DMS153 treated with DMSO at 0.1 percent for 48 hours (cell line): ENCODE data around the gene GP1BB.
"Not testable (repeated sequence)": the region's sequence is repeated elsewhere in the genome, so short reads cannot be mapped to it uniquely, and the experiment has no call there.

Experiments
- DNase-seq: peaks from one replicate; lab custom pipeline; 2025; ENCODE audit not compliant: unreplicated experiment; lab: John Stamatoyannopoulos, UW

GP1BB gene

DNA sequence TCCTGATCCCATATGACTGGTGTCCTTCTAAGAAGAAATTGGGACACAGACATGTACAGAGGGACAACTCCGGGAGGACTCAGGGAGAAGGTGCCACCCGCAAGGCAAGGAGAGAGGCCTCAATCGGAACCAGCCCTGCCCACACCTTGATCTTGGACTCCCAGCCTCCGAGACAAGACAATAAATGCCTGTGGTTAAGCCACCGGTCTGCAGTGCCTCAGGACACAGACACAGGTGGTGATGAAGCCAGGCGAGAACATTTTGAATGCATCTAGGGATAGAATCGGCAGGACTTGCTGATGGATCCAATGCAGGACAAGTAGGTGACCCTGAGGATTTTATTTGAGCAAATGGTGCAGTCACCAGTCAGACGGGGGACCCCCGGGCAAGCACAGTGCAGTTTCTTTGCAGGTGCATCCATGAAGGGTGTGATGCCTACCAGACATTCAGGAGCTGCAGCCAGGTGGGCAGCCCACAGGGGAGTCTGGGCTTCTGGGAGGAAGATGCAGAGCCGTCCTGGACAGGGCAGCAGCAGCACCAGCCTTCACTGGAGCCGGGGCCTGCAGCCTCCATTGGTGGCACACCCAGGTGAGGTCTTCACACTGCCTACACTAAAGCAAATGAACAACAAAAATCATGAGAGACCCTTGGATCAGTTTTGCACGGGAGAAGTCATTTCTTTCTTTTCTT is 29.2 kb upstream of the GP1BB start:
- DNase-seq: no peak

DNA sequence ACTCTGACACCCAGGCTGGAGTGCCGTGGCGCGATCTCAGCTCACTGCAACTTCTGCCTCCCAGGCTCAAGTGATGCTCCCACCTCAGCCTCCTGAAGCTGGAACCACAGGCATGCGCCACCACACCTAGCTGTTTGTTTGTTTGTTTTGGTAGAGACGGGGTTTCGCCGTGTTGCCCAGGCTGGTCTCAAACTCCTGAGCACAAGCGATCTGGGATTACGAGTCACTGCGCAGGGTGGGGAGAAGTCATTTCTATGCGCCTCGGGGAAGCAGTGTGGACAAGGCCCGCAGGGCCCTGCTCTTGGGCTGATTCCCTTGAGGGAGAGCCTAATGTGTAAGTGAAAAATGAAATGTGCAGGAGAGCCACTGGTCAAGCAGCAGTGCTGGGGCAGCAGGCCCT is 28.6 kb upstream of the GP1BB start:
- DNase-seq: no peak

GRCh38 chr22:19696504-19697276 is 26.6 kb upstream of the GP1BB start:
- no peak for DNase-seq

- not testable (repeated sequence) for DNase-seq
Measured at GRCh38 chr22:19697871-19698270, 25.5 kb upstream of the GP1BB start.

- no peak for DNase-seq
Measured at GRCh38 chr22:19700790-19701419, 22.4 kb upstream of the GP1BB start.

GRCh38 chr22:19701420-19702145 is 21.8 kb upstream of the GP1BB start:
- DNase-seq: no peak

DNA sequence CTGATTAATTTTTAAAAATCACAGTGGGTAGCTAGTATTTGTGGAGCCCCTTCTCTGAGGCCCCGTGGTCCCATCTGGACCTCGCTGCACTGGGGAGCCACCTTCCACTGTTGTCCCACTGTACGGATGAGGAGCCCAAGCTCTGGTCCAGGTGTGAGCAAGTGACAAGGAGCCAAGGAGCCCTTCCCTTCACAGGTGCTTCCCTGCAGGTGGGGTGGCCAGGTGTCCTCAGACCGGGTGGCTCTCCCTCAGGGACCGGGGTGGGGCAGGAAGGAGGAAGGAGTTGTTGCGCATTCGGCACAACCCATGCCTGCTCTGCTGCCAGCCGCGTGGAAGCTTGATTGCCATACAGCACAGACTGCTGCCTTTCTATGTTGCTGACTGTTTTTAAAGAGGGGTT is 19.5 kb upstream of the GP1BB start:
- no peak for DNase-seq

- DNase-seq: no peak
Measured at GRCh38 chr22:19704355-19705015, 18.9 kb upstream of the GP1BB start.

- no peak for DNase-seq
Measured at GRCh38 chr22:19705181-19705934, 18.0 kb upstream of the GP1BB start.

DNA sequence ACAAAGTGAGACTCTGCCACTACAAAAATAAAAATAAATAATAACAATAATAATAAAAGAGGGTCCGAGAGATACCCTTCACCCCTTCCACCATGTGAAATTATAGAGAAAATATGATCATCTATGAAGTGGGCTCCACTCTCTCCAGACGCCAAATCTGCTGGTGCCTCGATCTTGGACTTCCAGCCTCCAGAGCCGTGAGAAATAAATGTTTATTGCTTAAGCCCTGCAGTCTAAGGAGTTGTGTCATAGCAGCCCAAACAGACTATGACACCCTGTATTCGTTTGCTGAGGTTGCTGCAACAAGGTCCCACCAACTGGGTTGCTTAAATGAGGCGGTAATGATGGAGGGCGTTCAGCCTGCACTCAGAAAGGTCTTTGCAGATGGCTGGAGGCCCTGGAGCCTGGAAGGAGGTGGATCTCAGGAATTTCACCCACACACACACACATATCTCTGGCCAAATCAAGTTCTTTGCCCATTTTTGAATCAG is 16.6 kb upstream of the GP1BB start:
- no peak for DNase-seq

DNA sequence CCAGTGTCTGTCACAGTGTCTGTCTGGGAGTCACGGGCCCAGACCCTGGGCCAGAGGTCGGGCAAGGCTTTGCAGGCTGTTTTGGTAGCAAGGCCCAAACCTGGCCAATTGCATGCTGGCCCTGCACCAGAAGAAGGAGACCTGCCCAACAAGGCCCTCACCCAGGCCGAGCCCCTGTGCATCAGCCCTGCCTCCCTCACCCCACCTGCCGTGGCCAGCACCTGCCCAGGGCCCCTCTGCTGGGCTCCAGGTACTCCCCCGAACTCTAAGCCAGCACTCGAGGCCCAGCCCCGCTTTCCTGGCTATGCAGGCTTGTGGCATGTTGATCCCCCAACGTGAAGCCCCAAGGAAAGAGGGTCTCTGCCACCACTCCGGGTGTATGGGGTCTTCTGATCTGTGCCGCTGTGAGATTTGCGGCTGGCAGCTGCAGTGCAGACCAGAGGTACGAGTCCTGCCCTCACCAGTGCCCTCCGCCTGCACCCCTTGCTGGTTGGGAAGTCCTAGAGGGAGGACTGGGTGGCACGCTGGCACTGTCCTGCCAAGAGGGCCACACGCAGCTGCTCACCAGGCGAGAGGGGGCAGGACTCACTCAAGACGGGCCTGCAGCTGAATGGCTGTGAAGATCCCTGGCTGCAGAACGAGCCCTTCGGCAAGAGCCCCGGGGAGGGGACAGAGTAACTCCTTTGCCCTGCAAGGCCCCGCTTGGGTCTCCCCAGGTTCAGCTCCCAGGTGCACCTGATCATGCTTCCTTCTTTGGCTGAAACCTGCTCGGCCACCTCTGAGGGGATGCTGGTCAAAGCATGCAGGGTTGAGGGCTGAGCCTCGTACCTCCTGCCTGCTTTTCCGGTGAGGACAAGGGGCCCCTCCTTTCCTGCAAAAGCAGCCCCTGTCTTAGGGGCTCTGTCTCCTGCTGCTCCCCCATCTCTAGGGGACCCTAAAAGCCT is 15.7 kb upstream of the GP1BB start:
- no peak for DNase-seq

DNA sequence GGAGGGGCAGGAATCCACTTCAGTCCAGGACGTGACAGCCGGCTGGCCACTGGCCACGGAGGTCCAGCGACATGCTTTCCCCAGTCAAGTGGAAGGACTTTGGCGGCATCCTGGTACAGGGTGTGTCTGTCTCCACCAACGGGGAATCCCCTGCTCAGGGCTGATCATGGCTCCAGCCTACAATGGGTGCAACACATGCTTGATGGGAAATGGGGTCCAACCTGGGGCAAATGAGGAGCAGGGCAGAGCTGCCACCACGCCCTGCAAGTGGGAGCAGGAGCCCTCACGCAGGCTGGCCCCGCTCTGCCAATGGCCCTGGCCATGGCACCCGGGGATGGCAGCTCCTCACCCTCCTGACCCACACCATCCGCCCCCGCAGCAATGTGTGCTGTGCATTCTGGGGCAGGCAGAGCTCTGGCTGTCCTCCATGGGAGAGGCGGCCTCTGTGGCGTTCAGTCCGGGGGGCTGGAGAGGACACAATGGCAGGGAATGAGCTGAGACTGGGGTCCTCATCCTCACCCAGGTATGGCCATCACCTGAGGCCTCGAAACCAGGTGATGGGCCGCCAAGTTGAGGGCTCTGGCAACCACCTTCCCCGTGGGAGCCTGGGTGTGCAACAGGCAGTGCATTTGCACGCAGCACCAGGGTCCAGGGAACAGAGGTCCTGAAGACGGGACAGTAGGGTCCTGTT is 14.9 kb upstream of the GP1BB start:
- no peak for DNase-seq

- no peak for DNase-seq
Measured at GRCh38 chr22:19709063-19709769, 14.1 kb upstream of the GP1BB start.

- no peak for DNase-seq
Measured at GRCh38 chr22:19710020-19710768, 13.1 kb upstream of the GP1BB start.

DNA sequence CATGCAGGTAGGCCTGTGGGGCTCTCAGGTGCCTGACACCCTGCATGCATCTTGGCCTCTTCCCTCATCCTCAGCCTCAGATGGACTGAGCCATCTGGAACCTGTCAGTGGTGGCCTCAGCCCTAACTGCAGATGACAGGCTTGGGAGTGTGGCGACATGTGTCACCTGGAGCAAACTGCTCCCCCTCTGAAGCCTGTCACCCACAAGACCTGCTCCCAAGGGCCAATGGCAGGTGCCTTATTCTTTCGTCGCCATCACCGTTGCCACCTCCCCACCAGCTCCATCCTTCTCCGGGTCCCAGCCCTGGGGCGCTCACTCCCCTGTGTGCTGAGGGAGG is 12.6 kb upstream of the GP1BB start:
- no peak for DNase-seq

DNA sequence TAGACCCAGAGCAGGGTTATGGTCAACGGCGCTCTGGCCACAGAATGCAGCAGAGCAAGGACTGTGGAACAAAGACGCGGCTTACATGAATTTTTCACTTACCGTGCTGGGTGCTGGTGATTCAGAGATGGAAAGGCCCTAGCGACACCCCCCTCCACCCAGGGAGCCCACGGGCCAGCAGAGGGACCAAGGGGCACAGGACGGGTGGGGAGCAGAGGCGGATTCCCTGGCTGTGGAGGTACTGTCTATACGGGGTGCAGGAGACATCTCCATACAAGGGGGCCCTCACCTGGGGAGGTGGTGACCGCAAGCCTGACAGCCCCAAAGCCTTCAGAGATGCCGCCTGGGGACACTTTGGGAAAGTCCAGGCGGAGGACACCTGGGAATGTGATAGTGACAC is 10.1 kb upstream of the GP1BB start:
- DNase-seq: no peak

- DNase-seq: no peak
Measured at GRCh38 chr22:19713650-19714311, 9.6 kb upstream of the GP1BB start.
